Activated T-cell treated with anti-CD3 and anti-CD28 coated beads, Interleukin-2, amount 50 U/mL, for 72 hours (primary cell): Measurements from ENCODE around the gene FBXL13. TPM values are rescaled to one million over a fixed set of nuclear protein-coding genes. Genes with fewer than 3 reads are reported as not detected.
"Not testable (repeated sequence)": the region's sequence is repeated elsewhere in the genome, so short reads cannot be mapped to it uniquely, and the experiment has no call there.

Experiments used
- ATAC-seq, 2 donors: fragments of 150-1000 bp; cut with Tn5 transposase; replicated peaks in 1 of 2; 2 replicates each; pipeline ENCODE4 v1.10.0; 2021; ENCODE audit warnings: moderate library complexity in 2 of 2, mild to moderate bottlenecking in 1 of 2
- DNase-seq, 2 donors: peaks; one replicate each; pipeline ENCODE4 v3.0.0; 2021 to 2022; ENCODE audit warnings: mixed read lengths in 1 of 2
- H3K27ac Mint-ChIP-seq: one replicate; pipeline ENCODE4 v1.8.0; 2022; ENCODE audit warnings: mild to moderate bottlenecking, moderate library complexity, mixed read lengths
- H3K27me3 Mint-ChIP-seq: one replicate; pipeline ENCODE4 v1.8.0; 2022; ENCODE audit warnings: low read depth, mixed read lengths
- H3K36me3 Mint-ChIP-seq, 2 donors: one replicate each; pipeline ENCODE4 v1.8.0; 2022; ENCODE audit warnings: mixed read lengths in 2 of 2, mild to moderate bottlenecking in 1 of 2; ENCODE audit not compliant: insufficient read depth in 2 of 2
- H3K4me1 Mint-ChIP-seq: one replicate; pipeline ENCODE4 v1.8.0; 2022; ENCODE audit warnings: low read depth, mixed read lengths
- H3K4me3 Mint-ChIP-seq, 2 donors: one replicate each; pipeline ENCODE4 v1.8.0; 2022; ENCODE audit warnings: mild to moderate bottlenecking in 2 of 2, mixed read lengths in 2 of 2, moderate library complexity in 2 of 2
- H3K9me3 Mint-ChIP-seq, 2 donors: one replicate each; pipeline ENCODE4 v1.8.0; 2022; ENCODE audit warnings: mixed read lengths in 2 of 2
- total RNA-seq, 2 donors: library from RNA; stranded (reverse); gene quantifications; one replicate each; pipeline ENCODE4 v1.2.3, GENCODE V29; 2022

The FBXL13 gene
- total RNA-seq, 2 donors from 2014 or later = 1.0 to 1.1 TPM

- DNase-seq, H3K27ac Mint-ChIP-seq, H3K27me3 Mint-ChIP-seq, H3K4me3 Mint-ChIP-seq, H3K4me1 Mint-ChIP-seq, H3K9me3 Mint-ChIP-seq, H3K36me3 Mint-ChIP-seq, ATAC-seq: not testable (repeated sequence)
Measured at GRCh38 chr7:103037823-103038739, 36.5 kb downstream of the FBXL13 start.

GRCh38 chr7:103037476-103037822 is 37.1 kb downstream of the FBXL13 start:
- H3K4me3 Mint-ChIP-seq = no peak overlapping the region
- peaks cover 0 to 3% of the 10 kb centered on the region in 2 donors for H3K36me3 Mint-ChIP-seq
- no peak for ATAC-seq
- peaks cover 0 to 4% of the 10 kb centered on the region in 2 donors for H3K9me3 Mint-ChIP-seq
- no peaks in the 10 kb centered on the region for H3K27me3 Mint-ChIP-seq
- H3K27ac Mint-ChIP-seq = no peak overlapping the region
- H3K4me1 Mint-ChIP-seq = no peaks in the 10 kb centered on the region
- DNase-seq = no peak

GRCh38 chr7:103034318-103034717 is 40.3 kb downstream of the FBXL13 start:
- H3K36me3 Mint-ChIP-seq, ATAC-seq, H3K27ac Mint-ChIP-seq, H3K4me1 Mint-ChIP-seq, DNase-seq, H3K9me3 Mint-ChIP-seq, H3K4me3 Mint-ChIP-seq, H3K27me3 Mint-ChIP-seq: not testable (repeated sequence)

GRCh38 chr7:103031781-103032180 is 42.8 kb downstream of the FBXL13 start:
- Mint-ChIP-seq H3K27me3 (no peaks in the 10 kb centered on the region), H3K9me3 (no peaks in the 10 kb centered on the region), H3K4me1 (no peaks in the 10 kb centered on the region), H3K36me3 (no peaks in the 10 kb centered on the region), H3K4me3 (no peak overlapping the region), H3K27ac (no peak overlapping the region)
- DNase-seq (no peak), ATAC-seq (no peak)

GRCh38 chr7:103031024-103031423 is 43.6 kb downstream of the FBXL13 start:
- H3K9me3 Mint-ChIP-seq = no peaks in the 10 kb centered on the region
- no peak for DNase-seq
- H3K27ac Mint-ChIP-seq = no peak overlapping the region
- H3K36me3 Mint-ChIP-seq = no peaks in the 10 kb centered on the region
- no peaks in the 10 kb centered on the region for H3K4me1 Mint-ChIP-seq
- no peaks in the 10 kb centered on the region for H3K27me3 Mint-ChIP-seq
- no peak overlapping the region for H3K4me3 Mint-ChIP-seq
- no peak for ATAC-seq

GRCh38 chr7:103025341-103025740 is 49.3 kb downstream of the FBXL13 start:
- Mint-ChIP-seq H3K36me3 (peaks cover 4 to 6% of the 10 kb centered on the region in 2 donors), H3K4me1 (no peaks in the 10 kb centered on the region), H3K27ac (no peak overlapping the region), H3K4me3 (no peak overlapping the region), H3K27me3 (no peaks in the 10 kb centered on the region), H3K9me3 (peaks cover 5 to 8% of the 10 kb centered on the region in 2 donors)
- ATAC-seq (no peak), DNase-seq (no peak)

GRCh38 chr7:103023578-103023977 is 51.0 kb downstream of the FBXL13 start:
- not testable (repeated sequence) for H3K27me3 Mint-ChIP-seq, H3K36me3 Mint-ChIP-seq, H3K27ac Mint-ChIP-seq, H3K4me1 Mint-ChIP-seq, H3K4me3 Mint-ChIP-seq, ATAC-seq, H3K9me3 Mint-ChIP-seq, DNase-seq

GRCh38 chr7:103021490-103021889 is 53.1 kb downstream of the FBXL13 start:
- not testable (repeated sequence) for H3K9me3 Mint-ChIP-seq, ATAC-seq, H3K36me3 Mint-ChIP-seq, H3K4me3 Mint-ChIP-seq, DNase-seq, H3K4me1 Mint-ChIP-seq, H3K27me3 Mint-ChIP-seq, H3K27ac Mint-ChIP-seq

GRCh38 chr7:103020876-103021275 is 53.7 kb downstream of the FBXL13 start:
- not testable (repeated sequence) for H3K9me3 Mint-ChIP-seq, DNase-seq, H3K4me1 Mint-ChIP-seq, H3K27me3 Mint-ChIP-seq, H3K4me3 Mint-ChIP-seq, H3K36me3 Mint-ChIP-seq, H3K27ac Mint-ChIP-seq, ATAC-seq

GRCh38 chr7:103018295-103018694 is 56.3 kb downstream of the FBXL13 start:
- not testable (repeated sequence) for H3K27ac Mint-ChIP-seq, H3K4me1 Mint-ChIP-seq, DNase-seq, H3K4me3 Mint-ChIP-seq, H3K27me3 Mint-ChIP-seq, ATAC-seq
- Mint-ChIP-seq H3K9me3 (peaks cover 12 to 13% of the 10 kb centered on the region in 2 donors), H3K36me3 (peaks cover 6 to 13% of the 10 kb centered on the region in 2 donors)

GRCh38 chr7:103011650-103012049 is 62.9 kb downstream of the FBXL13 start:
- ATAC-seq = no peak
- Mint-ChIP-seq H3K36me3 (peaks cover 0 to 5% of the 10 kb centered on the region in 2 donors), H3K27ac (no peak overlapping the region)

GRCh38 chr7:103010211-103010610 is 64.4 kb downstream of the FBXL13 start:
- no peaks in the 10 kb centered on the region for H3K4me1 Mint-ChIP-seq
- H3K36me3 Mint-ChIP-seq = peaks cover 0 to 3% of the 10 kb centered on the region in 2 donors
- no peaks in the 10 kb centered on the region for H3K27me3 Mint-ChIP-seq
- no peak for ATAC-seq
- no peak overlapping the region for H3K27ac Mint-ChIP-seq
- peaks cover 3 to 4% of the 10 kb centered on the region in 2 donors for H3K9me3 Mint-ChIP-seq
- no peak overlapping the region for H3K4me3 Mint-ChIP-seq
- no peak for DNase-seq

More at GRCh38 chr7:103011650-103012049, 62.9 kb downstream of the FBXL13 start:
- no peaks in the 10 kb centered on the region for H3K4me1 Mint-ChIP-seq
- no peak for DNase-seq
- H3K9me3 Mint-ChIP-seq = peaks cover 3 to 4% of the 10 kb centered on the region in 2 donors
- no peaks in the 10 kb centered on the region for H3K27me3 Mint-ChIP-seq
- no peak overlapping the region for H3K4me3 Mint-ChIP-seq

- Mint-ChIP-seq H3K9me3 (peaks cover 0 to 2% of the 10 kb centered on the region in 2 donors), H3K4me1 (no peaks in the 10 kb centered on the region), H3K36me3 (peaks cover 2 to 5% of the 10 kb centered on the region in 2 donors), H3K27ac (no peak overlapping the region), H3K4me3 (no peak overlapping the region), H3K27me3 (no peaks in the 10 kb centered on the region)
- ATAC-seq (no peak), DNase-seq (no peak)
Measured at GRCh38 chr7:103009466-103010185, 65.0 kb downstream of the FBXL13 start.
